Measurements from ENCODE around the gene PPP2R5C.

The PPP2R5C gene

DNA sequence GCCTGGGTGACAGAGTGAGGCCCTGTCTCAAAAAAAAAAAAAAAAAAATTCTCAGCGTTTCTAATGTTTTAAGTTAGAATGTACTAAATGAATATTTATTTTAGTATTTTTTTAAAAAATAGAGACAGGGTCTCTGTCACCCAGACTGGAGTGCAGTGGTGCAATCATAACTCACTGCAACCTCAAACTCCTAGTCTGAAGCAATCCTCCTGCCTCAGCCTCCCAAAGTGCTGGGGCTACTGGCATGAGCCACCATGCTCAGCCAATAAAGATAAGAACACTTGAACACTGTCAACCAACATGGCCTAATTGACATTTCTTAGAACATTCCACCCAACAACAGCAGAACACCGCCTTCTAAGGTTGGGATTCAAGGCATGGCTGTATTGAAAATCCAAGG is 197.8 kb downstream of the PPP2R5C start:
- H3K4me3 ChIP-seq (ENCODE audit: low read depth, low read length): no peak overlapping the region
- H3K27ac ChIP-seq: no peak overlapping the region
- no peaks in the 10 kb centered on the region for H3K27me3 ChIP-seq (ENCODE audit: insufficient read depth, low read depth, severe bottlenecking)
- no peak for TF ChIP-seq CTCF (IDR thresholded peaks at IDR 0.05; ENCODE audit: low read depth, low read length)
- H3K36me3 ChIP-seq: no peaks in the 10 kb centered on the region
- no peaks in the 10 kb centered on the region for H3K9me3 ChIP-seq (ENCODE audit: severe bottlenecking)
- DNase-seq: no peak

DNA sequence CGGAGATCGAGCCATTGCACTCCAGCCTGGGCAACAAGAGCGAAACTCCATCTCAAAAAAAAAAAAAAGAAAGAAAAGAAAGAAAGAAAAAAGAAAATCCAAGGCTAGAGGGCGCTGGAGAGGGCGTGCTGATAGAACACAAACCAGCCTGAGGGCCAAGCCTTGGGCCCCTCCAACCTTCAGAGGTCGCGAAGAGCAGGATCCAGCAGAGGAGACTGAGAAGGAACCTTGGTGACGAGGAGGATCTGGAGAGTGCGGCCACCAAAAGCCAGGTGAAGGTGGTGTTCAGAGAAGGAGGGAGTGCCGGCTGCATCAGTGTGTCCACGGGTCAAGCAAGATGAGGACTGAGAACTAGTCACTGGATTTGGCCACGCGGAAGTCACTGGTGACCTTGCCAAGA is 198.7 kb downstream of the PPP2R5C start:
- H3K27ac ChIP-seq: no peak overlapping the region
- no peak for DNase-seq
- no peak overlapping the region for H3K4me3 ChIP-seq (ENCODE audit: low read depth, low read length)

GRCh38 chr14:101961011-101961721 is 199.7 kb downstream of the PPP2R5C start:
- peak; percentile 80 for DNase-seq
- Histone ChIP-seq H3K4me3 (ENCODE audit: low read depth, low read length) (no peak overlapping the region), H3K27ac (no peak overlapping the region), H3K27me3 (ENCODE audit: insufficient read depth, low read depth, severe bottlenecking) (no peaks in the 10 kb centered on the region), H3K36me3 (peaks cover 4% of the 10 kb centered on the region), H3K9me3 (ENCODE audit: severe bottlenecking) (no peaks in the 10 kb centered on the region)
- peak; percentile 99 for TF ChIP-seq CTCF (IDR thresholded peaks at IDR 0.05; ENCODE audit: low read depth, low read length)

More for the DNA sequence above, 198.7 kb downstream of the PPP2R5C start:
- Histone ChIP-seq H3K27me3 (ENCODE audit: insufficient read depth, low read depth, severe bottlenecking) (no peaks in the 10 kb centered on the region), H3K36me3 (peaks cover 4% of the 10 kb centered on the region), H3K9me3 (ENCODE audit: severe bottlenecking) (no peaks in the 10 kb centered on the region)
- TF ChIP-seq CTCF (IDR thresholded peaks at IDR 0.05; ENCODE audit: low read depth, low read length): peak; percentile 57

- Histone ChIP-seq H3K27me3 (ENCODE audit: insufficient read depth, low read depth, severe bottlenecking) (no peaks in the 10 kb centered on the region), H3K9me3 (ENCODE audit: severe bottlenecking) (no peaks in the 10 kb centered on the region), H3K27ac (no peak overlapping the region), H3K36me3 (peaks cover 4% of the 10 kb centered on the region), H3K4me3 (ENCODE audit: low read depth, low read length) (no peak overlapping the region)
- no peak for TF ChIP-seq CTCF (IDR thresholded peaks at IDR 0.05; ENCODE audit: low read depth, low read length)
- DNase-seq: no peak
These were observed 200.4 kb downstream of the PPP2R5C start for GRCh38 chr14:101961746-101962502.

- peaks cover 9% of the 10 kb centered on the region for H3K36me3 ChIP-seq
- no peak overlapping the region for H3K4me3 ChIP-seq (ENCODE audit: low read depth, low read length)
- no peaks in the 10 kb centered on the region for H3K9me3 ChIP-seq (ENCODE audit: severe bottlenecking)
- no peak for TF ChIP-seq CTCF (IDR thresholded peaks at IDR 0.05; ENCODE audit: low read depth, low read length)
- no peaks in the 10 kb centered on the region for H3K27me3 ChIP-seq (ENCODE audit: insufficient read depth, low read depth, severe bottlenecking)
- no peak overlapping the region for H3K27ac ChIP-seq
- peak; percentile 30 for DNase-seq
These were observed 201.0 kb downstream of the PPP2R5C start for GRCh38 chr14:101962503-101962874.
